Measurements from ENCODE around the gene DDX41. TPM values are rescaled to one million over a fixed set of nuclear protein-coding genes. Genes with fewer than 3 reads are reported as not detected.
A peak's percentile ranks its signal among the peaks of the same experiment; 100 is the strongest.

Gene DDX41
- total RNA-seq, 4 donors from 2014 or later, result 96.5 to 170 (median 130) TPM

DNA sequence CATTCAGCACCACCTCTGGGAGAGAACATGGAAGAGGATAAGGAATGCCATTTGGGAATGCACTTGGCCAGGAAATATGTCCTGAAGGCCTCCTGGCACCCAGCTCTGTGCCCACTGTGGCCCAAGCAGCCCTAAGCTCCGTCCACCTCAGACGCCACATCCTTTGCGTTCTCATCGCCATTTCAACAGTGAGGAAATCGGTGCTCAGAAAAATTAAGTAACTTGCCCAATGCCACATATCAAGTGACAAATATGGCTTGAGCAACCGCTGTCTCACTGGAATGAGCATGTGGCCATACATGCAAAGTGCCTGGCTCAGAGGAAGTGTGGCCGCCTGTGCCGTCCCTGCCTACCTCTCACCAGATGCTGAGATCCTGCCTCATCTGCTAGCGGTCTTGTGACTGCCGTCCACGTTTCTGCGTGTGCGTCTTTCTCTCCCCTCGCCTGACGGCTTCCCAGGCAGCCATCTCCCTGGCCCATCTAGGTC lies 6.2 kb downstream of the DDX41 start:
- Histone ChIP-seq H3K9me3 (no peaks in the 10 kb centered on the region), H3K4me1 (peaks cover 2 to 11% (median 6%) of the 10 kb centered on the region in 4 donors), H3K27me3 (no peaks in the 10 kb centered on the region), H3K4me3 (no peak overlapping the region), H3K27ac (peak overlapping the region; percentile 56 to 78 (median 62)), H3K36me3 (peaks cover 0 to 44% (median 14%) of the 10 kb centered on the region in 4 donors)
- intact Hi-C loops (cut with DNase I; ENCODE audit: low total_unique reads), result no loop called here
- TF ChIP-seq, protein P1, sequence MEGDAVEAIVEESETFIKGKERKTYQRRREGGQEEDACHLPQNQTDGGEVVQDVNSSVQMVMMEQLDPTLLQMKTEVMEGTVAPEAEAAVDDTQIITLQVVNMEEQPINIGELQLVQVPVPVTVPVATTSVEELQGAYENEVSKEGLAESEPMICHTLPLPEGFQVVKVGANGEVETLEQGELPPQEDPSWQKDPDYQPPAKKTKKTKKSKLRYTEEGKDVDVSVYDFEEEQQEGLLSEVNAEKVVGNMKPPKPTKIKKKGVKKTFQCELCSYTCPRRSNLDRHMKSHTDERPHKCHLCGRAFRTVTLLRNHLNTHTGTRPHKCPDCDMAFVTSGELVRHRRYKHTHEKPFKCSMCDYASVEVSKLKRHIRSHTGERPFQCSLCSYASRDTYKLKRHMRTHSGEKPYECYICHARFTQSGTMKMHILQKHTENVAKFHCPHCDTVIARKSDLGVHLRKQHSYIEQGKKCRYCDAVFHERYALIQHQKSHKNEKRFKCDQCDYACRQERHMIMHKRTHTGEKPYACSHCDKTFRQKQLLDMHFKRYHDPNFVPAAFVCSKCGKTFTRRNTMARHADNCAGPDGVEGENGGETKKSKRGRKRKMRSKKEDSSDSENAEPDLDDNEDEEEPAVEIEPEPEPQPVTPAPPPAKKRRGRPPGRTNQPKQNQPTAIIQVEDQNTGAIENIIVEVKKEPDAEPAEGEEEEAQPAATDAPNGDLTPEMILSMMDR (IDR thresholded peaks at IDR 0.05), result no peak
- TF ChIP-seq POLR2AphosphoS5 (IDR thresholded peaks at IDR 0.05), result peak in 1 of 3 donors; percentile 21
- no peak for TF ChIP-seq POLR2A (IDR thresholded peaks at IDR 0.05)
- no peak for TF ChIP-seq EP300 (IDR thresholded peaks at IDR 0.05; ENCODE audit: low read depth)
- DNase-seq, result peak; percentile 51
- WGBS, 2 donors (ENCODE audit: low coverage in 1 of 2), result 82 to 85% methylated on average over 3 to 15 of the region's 15 CpGs
- in situ Hi-C loops (cut with MboI; ENCODE audit: low pct_ligation_motif_present in 1 of 4, low pct_unique_long_range_greater_than_20kb in 1 of 4, low sequenced_read_pairs in 3 of 4), result loop anchor here in 1 of 4 donors (25.0 kb wide), 1 partner anchor 123 kb away; the partner anchor contains the start of gene SLC34A1

DNA sequence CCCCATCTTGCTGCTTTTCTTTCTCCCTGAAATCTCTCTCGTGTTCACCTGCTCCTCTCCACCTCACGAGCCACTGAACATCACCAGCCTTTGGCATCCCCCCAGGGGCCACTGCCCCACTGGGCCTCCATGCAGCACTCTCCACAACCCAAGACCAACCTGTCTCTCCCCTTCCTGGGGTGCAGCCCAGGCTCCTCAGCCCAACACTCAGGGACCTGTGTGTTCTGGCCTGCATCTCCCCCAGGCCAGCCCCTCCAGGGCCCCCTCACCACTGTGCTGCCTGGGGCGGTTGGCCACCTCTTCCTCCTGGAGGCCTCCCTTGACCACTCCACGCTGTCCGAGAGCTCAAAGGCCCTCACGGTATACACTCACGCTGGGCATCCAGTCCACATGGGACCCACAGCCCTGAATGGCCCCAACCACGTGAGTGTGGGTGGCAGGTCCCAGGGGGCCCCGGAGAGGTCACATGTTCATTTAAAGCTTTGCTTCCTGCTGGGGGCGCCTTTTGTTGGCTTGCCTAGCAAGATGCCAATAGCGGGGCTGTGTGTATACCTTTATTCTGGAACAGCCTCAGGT lies 6.7 kb downstream of the DDX41 start:
- intact Hi-C loops (cut with DNase I; ENCODE audit: low total_unique reads), result no loop called here

DNA sequence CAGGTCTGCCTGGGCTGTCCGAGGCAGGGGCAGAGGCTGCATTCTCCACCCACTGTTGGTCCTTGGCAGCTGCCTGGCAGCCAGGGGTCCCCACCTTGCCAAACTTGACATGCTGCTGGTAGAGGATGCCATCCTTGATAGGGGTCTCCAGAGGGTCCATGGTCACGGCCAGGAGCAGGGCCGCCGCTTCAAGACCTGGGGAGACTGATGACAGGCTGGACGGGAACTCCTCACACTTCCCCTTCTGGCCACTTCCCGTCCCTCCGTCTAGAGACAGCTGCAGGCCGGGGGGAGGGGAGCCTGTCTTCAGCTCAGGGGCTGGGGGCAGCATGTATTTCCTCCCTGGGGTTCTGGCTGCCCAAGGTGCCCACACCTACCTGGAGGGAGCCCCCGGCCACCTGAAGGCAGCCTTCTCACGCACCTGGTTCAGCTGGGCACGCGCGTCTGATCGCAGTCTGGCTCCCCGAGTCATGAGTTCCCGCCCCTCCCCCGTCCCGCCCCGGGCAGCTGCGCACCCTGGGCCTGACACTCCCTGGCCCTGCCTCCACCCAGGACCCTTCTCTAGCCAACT lies 7.3 kb downstream of the DDX41 start, which contains the start of gene DOK3:
DOK3 (minus strand) TSS at position 446 of the 571 bp plus-strand sequence; CDS start at position 160, 286 bp downstream.
- in situ Hi-C loops (cut with MboI; ENCODE audit: low pct_ligation_motif_present in 1 of 4, low pct_unique_long_range_greater_than_20kb in 1 of 4, low sequenced_read_pairs in 3 of 4), result loop anchor here in 2 of 4 donors (10.0 to 25.0 kb wide), 2 partner anchors 115 to 122 kb away; partner anchors contain the start of gene SLC34A1 (in 1 of the 2)
- Histone ChIP-seq H3K27me3 (no peaks in the 10 kb centered on the region), H3K27ac (peak within 1 kb of the TSS; percentile 51 to 78 (median 62)), H3K36me3 (peaks cover 0 to 35% (median 11%) of the 10 kb centered on the region in 4 donors), H3K9me3 (no peaks in the 10 kb centered on the region), H3K4me1 (peaks cover 0 to 5% (median 0%) of the 10 kb centered on the region in 4 donors), H3K4me3 (peak within 1 kb of the TSS in 3 of 4 donors; percentile 2 to 27 (median 26))
- 32% methylated on average over 20 of the region's 20 CpGs; no CpG with 5 or more reads in 1 of the 2 donors for WGBS, 2 donors (ENCODE audit: low coverage in 1 of 2)
- TF ChIP-seq, protein P1 (IDR thresholded peaks at IDR 0.05), result no peak
- TF ChIP-seq EP300 (IDR thresholded peaks at IDR 0.05; ENCODE audit: low read depth) (no peak), POLR2AphosphoS5 (IDR thresholded peaks at IDR 0.05) (no peak), POLR2A (IDR thresholded peaks at IDR 0.05) (no peak)
- intact Hi-C loops (cut with DNase I; ENCODE audit: low total_unique reads), result no loop called here
- peak; percentile 67 for DNase-seq

More for the DNA sequence above, 6.7 kb downstream of the DDX41 start:
- Histone ChIP-seq H3K9me3 (no peaks in the 10 kb centered on the region), H3K27ac (peak overlapping the region; percentile 51 to 78 (median 62)), H3K4me1 (peaks cover 0 to 6% (median under 1%) of the 10 kb centered on the region in 4 donors), H3K27me3 (no peaks in the 10 kb centered on the region), H3K36me3 (peaks cover 0 to 41% (median 14%) of the 10 kb centered on the region in 4 donors), H3K4me3 (peak overlapping the region in 1 of 4 donors; percentile 27)
- 60 to 71% methylated on average over 1 to 11 of the region's 11 CpGs for WGBS, 2 donors (ENCODE audit: low coverage in 1 of 2)
- no peak for DNase-seq
- in situ Hi-C loops (cut with MboI; ENCODE audit: low pct_ligation_motif_present in 1 of 4, low pct_unique_long_range_greater_than_20kb in 1 of 4, low sequenced_read_pairs in 3 of 4), result loop anchor here in 2 of 4 donors (10.0 to 25.0 kb wide), 2 partner anchors 115 to 123 kb away; partner anchors contain the start of gene SLC34A1 (in 1 of the 2)
- TF ChIP-seq, protein P1 (IDR thresholded peaks at IDR 0.05), result no peak
- TF ChIP-seq POLR2A (IDR thresholded peaks at IDR 0.05), result no peak
- TF ChIP-seq POLR2AphosphoS5 (IDR thresholded peaks at IDR 0.05), result no peak
- TF ChIP-seq EP300 (IDR thresholded peaks at IDR 0.05; ENCODE audit: low read depth), result no peak

DNA sequence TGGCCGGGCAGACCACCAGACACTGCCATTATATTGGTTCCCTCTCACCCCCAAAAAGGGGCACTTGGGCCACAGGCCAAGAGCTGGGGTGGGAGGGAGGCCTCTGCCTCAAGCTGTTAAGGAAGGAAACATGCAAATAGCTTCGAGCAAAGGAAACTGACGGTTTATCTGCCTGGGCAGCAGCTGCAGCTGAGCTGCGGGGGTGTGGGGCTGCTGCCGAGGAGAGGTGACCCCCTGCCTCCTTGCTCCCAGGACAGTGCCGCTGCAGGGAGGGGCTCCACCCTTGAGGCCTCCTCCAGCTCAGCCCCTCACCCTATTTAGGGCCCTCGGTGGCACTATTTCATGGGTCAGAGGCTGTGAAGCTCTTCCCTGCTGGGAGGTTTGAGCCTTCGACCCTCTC lies 7.9 kb downstream of the DDX41 start:
- TF ChIP-seq EP300 (IDR thresholded peaks at IDR 0.05; ENCODE audit: low read depth) (no peak), POLR2AphosphoS5 (IDR thresholded peaks at IDR 0.05) (peak in 1 of 3 donors; percentile 25)
- peak overlapping the region; percentile 51 to 78 (median 62) for H3K27ac ChIP-seq
- H3K4me1 ChIP-seq, result peaks cover 0 to 5% (median 0%) of the 10 kb centered on the region in 4 donors
- peak overlapping the region in 3 of 4 donors; percentile 2 to 27 (median 26) for H3K4me3 ChIP-seq
- in situ Hi-C loops (cut with MboI; ENCODE audit: low pct_ligation_motif_present in 1 of 4, low pct_unique_long_range_greater_than_20kb in 1 of 4, low sequenced_read_pairs in 3 of 4), result loop anchor here in 2 of 4 donors (10.0 to 25.0 kb wide), 2 partner anchors 114 to 122 kb away; partner anchors contain the start of gene SLC34A1 (in 1 of the 2)
- peaks cover 0 to 28% (median 9%) of the 10 kb centered on the region in 4 donors for H3K36me3 ChIP-seq
- intact Hi-C loops (cut with DNase I; ENCODE audit: low total_unique reads), result no loop called here
- H3K27me3 ChIP-seq, result no peaks in the 10 kb centered on the region
- 65% methylated on average over 8 of the region's 8 CpGs; no CpG with 5 or more reads in 1 of the 2 donors for WGBS, 2 donors (ENCODE audit: low coverage in 1 of 2)
- no peaks in the 10 kb centered on the region for H3K9me3 ChIP-seq
- no peak for DNase-seq
